H1 (cell line): Measurements from ENCODE around the gene MAGI2. TPM values are rescaled to one million over a fixed set of nuclear protein-coding genes. Genes with fewer than 3 reads are reported as not detected.

Experiments used
- EZH2 ChIP-seq: fragments of 200-600 bp; sonication (generic); IDR thresholded peaks from 2 replicates; pipeline ENCODE4 v1.7.1; 2012; ENCODE audit warnings: low read depth, mild to moderate bottlenecking, moderate library complexity, low read length, inconsistent platforms; ENCODE audit not compliant: severe bottlenecking
- PHF8 ChIP-seq: fragments of 200-600 bp; sonication (generic); conservative IDR thresholded peaks from 2 replicates; pipeline ENCODE4 v1.7.1; 2012; ENCODE audit warnings: low read depth, mild to moderate bottlenecking, inconsistent platforms, low read length, moderate library complexity
- RBBP5 ChIP-seq: IDR thresholded peaks from 2 replicates; pipeline ENCODE4 v1.7.1; 2012; ENCODE audit warnings: low read depth, mild to moderate bottlenecking, inconsistent platforms, low read length, moderate library complexity, borderline replicate concordance
- SIX5 ChIP-seq: IDR thresholded peaks from 2 replicates; pipeline ENCODE4 v1.6.1; 2011; ENCODE audit warnings: mild to moderate bottlenecking, low read depth, low read length
- SRF ChIP-seq: IDR thresholded peaks from 2 replicates; pipeline ENCODE4 v1.6.1; 2011; ENCODE audit warnings: mild to moderate bottlenecking, low read depth, low read length, moderate library complexity
- ZNF274 ChIP-seq: IDR thresholded peaks from 2 replicates; pipeline ENCODE4 v1.7.0; 2012; ENCODE audit warnings: low read length, borderline replicate concordance; ENCODE audit errors: extremely low read depth
- polyA plus RNA-seq, 7 experiments: library from polyadenylated mRNA; depleted of rRNA in 3 of 7; stranded (reverse) in 5 of 7; unstranded in 2 of 7; fragments of >200 nt in 5 of 7; fragments of 200-250 nt in 2 of 7; gene quantifications; 1 replicate in 5 of 7; 2 replicates in 1 of 7; 4 replicates in 1 of 7; pipeline versions ENCODE4 v1.2.1 to v1.2.3, GENCODE V29; 2011 to 2013; ENCODE audit warnings: missing spikeins in 2 of 7, mixed read lengths in 2 of 7
- total RNA-seq: library from RNA; stranded (reverse); fragmentation: NEBNext Ultra II Directional; extraction: Animal tissue kit (Norgen Biotek cat#: 25700); gene quantifications from 2 replicates; pipeline ENCODE4 v1.2.1, GENCODE V29; 2021

Gene MAGI2
- total and polyA plus RNA-seq, 2 of the 8 experiments (the other 6 are each of a cell fraction or from before 2014, with no cell fraction given) = 6.0 to 27.3 TPM

GRCh38 chr7:78542541-78542940 is 910.9 kb downstream of the MAGI2 start (continued):
- no peak for TF ChIP-seq EZH2
- TF ChIP-seq ZNF274 = no peak
- no peak for TF ChIP-seq SIX5
- no peak for TF ChIP-seq PHF8
- TF ChIP-seq SRF = no peak
- no peak for TF ChIP-seq RBBP5
